GM23338 (cell line): Measurements from ENCODE around the gene RGS3. TPM values are rescaled to one million over a fixed set of nuclear protein-coding genes. Genes with fewer than 3 reads are reported as not detected.

Experiments used
- ATAC-seq: fragments of 200-7000 bp; cut with Tn5 transposase; 3 replicates; pipeline ENCODE4 v1.9.1; 2020
- DNase-seq: peaks from one replicate; pipeline ENCODE4 v3.0.0-alpha.2; 2015; ENCODE audit warnings: low spot score
- H2AFZ ChIP-seq: fragments of 200-600 bp; sonication (generic); 2 replicates; pipeline ENCODE4 v1.8.0; 2016; ENCODE audit warnings: antibody characterized with exemption, mild to moderate bottlenecking, moderate library complexity
- H3F3A ChIP-seq: fragments of 200-600 bp; sonication (generic); replicated peaks from 2 replicates; pipeline ENCODE4 v1.8.0; 2017; ENCODE audit warnings: antibody characterized with exemption, mixed run types, low read depth
- H3K27ac ChIP-seq: fragments of 200-600 bp; sonication (generic); 2 replicates; pipeline ENCODE4 v1.6.1; 2016; ENCODE audit warnings: low read depth
- H3K27me3 ChIP-seq: fragments of 200-600 bp; sonication (generic); 2 replicates; pipeline ENCODE4 v1.8.0; 2016; ENCODE audit warnings: mild to moderate bottlenecking, mixed run types, moderate library complexity; ENCODE audit not compliant: insufficient read depth
- H3K36me3 ChIP-seq: fragments of 200-600 bp; sonication (generic); 2 replicates; pipeline ENCODE4 v1.8.0; 2016; ENCODE audit warnings: mild to moderate bottlenecking; ENCODE audit not compliant: insufficient read depth
- H3K4me1 ChIP-seq: fragments of 200-600 bp; sonication (generic); 2 replicates; pipeline ENCODE4 v1.8.0; 2016; ENCODE audit warnings: mild to moderate bottlenecking, moderate library complexity; ENCODE audit not compliant: insufficient read depth
- H3K4me2 ChIP-seq: fragments of 200-600 bp; sonication (generic); 2 replicates; pipeline ENCODE4 v1.7.1; 2017; ENCODE audit warnings: mixed run types
- H3K4me3 ChIP-seq: fragments of 200-600 bp; sonication (generic); 2 replicates; pipeline ENCODE4 v1.6.1; 2016; ENCODE audit warnings: mixed run types
- H3K79me2 ChIP-seq: fragments of 200-600 bp; sonication (generic); replicated peaks from 2 replicates; pipeline ENCODE4 v1.8.0; 2017; ENCODE audit warnings: mild to moderate bottlenecking; ENCODE audit not compliant: insufficient read depth
- H3K9me2 ChIP-seq: fragments of 200-600 bp; sonication (generic); 2 replicates; pipeline ENCODE4 v1.8.0; 2017; ENCODE audit not compliant: insufficient read depth
- H4K20me1 ChIP-seq: fragments of 200-600 bp; sonication (generic); replicated peaks from 2 replicates; pipeline ENCODE4 v1.8.0; 2017; ENCODE audit warnings: mild to moderate bottlenecking; ENCODE audit not compliant: insufficient read depth
- H3K27ac Mint-ChIP-seq: 2 replicates; pipeline ENCODE4 v1.8.0; 2020; ENCODE audit warnings: inconsistent platforms, mild to moderate bottlenecking, moderate library complexity, mixed read lengths
- H3K27me3 Mint-ChIP-seq: 3 replicates; pipeline ENCODE4 v1.8.0; 2022; ENCODE audit warnings: low read depth, mild to moderate bottlenecking, moderate library complexity, mixed read lengths, inconsistent platforms; ENCODE audit not compliant: insufficient read depth, poor library complexity
- H3K36me3 Mint-ChIP-seq: 3 replicates; pipeline ENCODE4 v1.8.0; 2021; ENCODE audit warnings: low read depth, mild to moderate bottlenecking, inconsistent platforms, moderate library complexity, mixed read lengths
- H3K4me1 Mint-ChIP-seq: 3 replicates; pipeline ENCODE4 v1.8.0; 2020; ENCODE audit warnings: mild to moderate bottlenecking, inconsistent platforms, mixed read lengths
- H3K4me3 Mint-ChIP-seq: 3 replicates; pipeline ENCODE4 v1.8.0; 2021; ENCODE audit warnings: moderate library complexity, mild to moderate bottlenecking, inconsistent platforms, mixed read lengths
- H3K9me3 Mint-ChIP-seq: 3 replicates; pipeline ENCODE4 v1.8.0; 2020; ENCODE audit warnings: moderate library complexity, mild to moderate bottlenecking, inconsistent platforms, mixed read lengths
- CREB1 ChIP-seq: fragments of 250-450 bp; sonication (Bioruptor Pico); IDR thresholded peaks from 2 replicates; pipeline ENCODE4 v1.5.0; 2020; ENCODE audit warnings: low read depth, mild to moderate bottlenecking, moderate library complexity
- EZH2 ChIP-seq: fragments of 200-600 bp; sonication (generic); IDR thresholded peaks from one replicate; pipeline ENCODE4 v1.8.0; 2017; ENCODE audit warnings: antibody characterized with exemption, mild to moderate bottlenecking, low read depth; ENCODE audit not compliant: unreplicated experiment
- JUNB ChIP-seq: IDR thresholded peaks from one replicate; pipeline ENCODE4 v1.6.1; 2016; ENCODE audit warnings: antibody characterized with exemption; ENCODE audit not compliant: unreplicated experiment
- NANOG ChIP-seq: IDR thresholded peaks from 2 replicates; pipeline ENCODE4 v1.6.1; 2016; ENCODE audit warnings: antibody characterized with exemption, borderline replicate concordance
- POLR2AphosphoS5 ChIP-seq: IDR thresholded peaks from 2 replicates; pipeline ENCODE4 v1.6.1; 2016; ENCODE audit warnings: antibody characterized with exemption, low read depth
- REST ChIP-seq: IDR thresholded peaks from one replicate; pipeline ENCODE4 v1.6.1; 2018; ENCODE audit warnings: antibody characterized with exemption; ENCODE audit not compliant: unreplicated experiment
- STAT1 ChIP-seq: IDR thresholded peaks from one replicate; pipeline ENCODE4 v1.6.1; 2016; ENCODE audit warnings: antibody characterized with exemption; ENCODE audit not compliant: unreplicated experiment
- ZNF114 ChIP-seq: fragments of 250-450 bp; sonication (Bioruptor Pico); IDR thresholded peaks from 2 replicates; pipeline ENCODE4 v1.5.0; 2020; ENCODE audit warnings: mild to moderate bottlenecking, moderate library complexity
- ZNF331 ChIP-seq: fragments of 250-450 bp; sonication (Bioruptor Pico); IDR thresholded peaks from 2 replicates; pipeline ENCODE4 v1.5.0; 2020; ENCODE audit warnings: low read depth, mild to moderate bottlenecking, moderate library complexity
- polyA plus RNA-seq: library from polyadenylated mRNA; unstranded; fragments of >200 nt; fragmentation: Nextera tagmentation; extraction: Ambion mirVana; gene quantifications from 2 replicates; pipeline ENCODE4 v1.2.1, GENCODE V29; 2016
- total RNA-seq: library from RNA; depleted of rRNA; stranded (reverse); fragments of >200 nt; shearing (Covaris generic); gene quantifications from 2 replicates; pipeline ENCODE4 v1.2.3, GENCODE V29; 2014
- TF ChIP-seq, protein P1 (sequence below), 2 experiments: fragments of 200-600 bp in 1 of 2; sonication (generic) in 1 of 2; conservative IDR thresholded peaks; 2 replicates each; pipeline versions ENCODE4 v1.5.1 to v1.6.1; 2016 to 2017; ENCODE audit warnings: antibody characterized with exemption in 2 of 2, low read depth in 2 of 2, mild to moderate bottlenecking in 2 of 2, moderate library complexity in 1 of 2
- TF ChIP-seq, protein P2 (sequence below): IDR thresholded peaks from 2 replicates; pipeline ENCODE4 v1.6.1; 2016; ENCODE audit warnings: antibody characterized with exemption

The RGS3 gene
- total and polyA plus RNA-seq, 2 experiments from 2014 or later = 14.2 to 24.3 TPM

DNA sequence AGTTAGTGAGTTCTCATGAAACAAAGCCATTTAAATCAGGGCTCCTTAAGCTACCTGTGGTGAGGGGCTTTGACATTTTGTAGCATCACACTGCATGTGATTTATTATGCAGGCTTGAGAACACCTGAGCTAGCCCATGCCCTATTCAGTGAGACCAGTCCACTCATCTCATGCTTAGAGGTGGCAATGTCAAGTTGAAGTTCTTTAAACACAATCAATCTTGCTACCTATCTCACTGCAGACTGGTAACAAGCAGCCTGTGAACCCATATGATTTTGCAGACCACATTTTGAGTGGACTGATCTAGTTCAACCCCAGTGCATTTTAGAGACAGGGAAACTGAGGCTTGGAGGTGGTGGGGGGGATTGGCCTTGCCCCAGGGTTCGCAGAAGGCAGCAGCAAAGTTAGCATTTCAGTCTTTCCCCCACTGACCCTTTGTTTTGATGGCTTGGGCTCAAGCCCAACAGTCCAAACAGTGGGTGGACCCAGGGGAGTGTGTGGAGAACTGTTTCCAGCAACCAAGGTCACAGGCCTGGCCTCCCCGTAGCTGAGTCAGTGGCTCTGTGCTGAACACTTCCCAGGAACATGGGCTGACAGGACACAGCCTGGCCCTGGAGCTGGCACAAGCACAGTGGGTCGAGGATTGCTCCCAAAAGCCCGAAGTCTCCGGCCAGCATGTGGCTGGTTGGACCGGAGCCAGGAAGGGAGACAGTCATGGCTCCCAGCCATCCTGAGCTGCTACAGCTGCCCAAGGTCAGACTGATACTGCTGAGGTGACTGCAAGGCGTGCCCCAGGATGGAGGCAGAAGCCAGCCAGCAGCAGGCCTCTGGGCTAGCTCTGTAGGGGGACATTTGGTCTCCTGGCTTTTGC is 95.3 kb downstream of the RGS3 start (continued):
- no peak for TF ChIP-seq REST
- no peak for TF ChIP-seq CREB1 (CRISPR knock-in tag)
- no peak for TF ChIP-seq JUNB
- TF ChIP-seq EZH2 = no peak
- no peak for TF ChIP-seq NANOG
- TF ChIP-seq, protein P1, sequence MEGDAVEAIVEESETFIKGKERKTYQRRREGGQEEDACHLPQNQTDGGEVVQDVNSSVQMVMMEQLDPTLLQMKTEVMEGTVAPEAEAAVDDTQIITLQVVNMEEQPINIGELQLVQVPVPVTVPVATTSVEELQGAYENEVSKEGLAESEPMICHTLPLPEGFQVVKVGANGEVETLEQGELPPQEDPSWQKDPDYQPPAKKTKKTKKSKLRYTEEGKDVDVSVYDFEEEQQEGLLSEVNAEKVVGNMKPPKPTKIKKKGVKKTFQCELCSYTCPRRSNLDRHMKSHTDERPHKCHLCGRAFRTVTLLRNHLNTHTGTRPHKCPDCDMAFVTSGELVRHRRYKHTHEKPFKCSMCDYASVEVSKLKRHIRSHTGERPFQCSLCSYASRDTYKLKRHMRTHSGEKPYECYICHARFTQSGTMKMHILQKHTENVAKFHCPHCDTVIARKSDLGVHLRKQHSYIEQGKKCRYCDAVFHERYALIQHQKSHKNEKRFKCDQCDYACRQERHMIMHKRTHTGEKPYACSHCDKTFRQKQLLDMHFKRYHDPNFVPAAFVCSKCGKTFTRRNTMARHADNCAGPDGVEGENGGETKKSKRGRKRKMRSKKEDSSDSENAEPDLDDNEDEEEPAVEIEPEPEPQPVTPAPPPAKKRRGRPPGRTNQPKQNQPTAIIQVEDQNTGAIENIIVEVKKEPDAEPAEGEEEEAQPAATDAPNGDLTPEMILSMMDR (conservative IDR thresholded peaks at IDR 0.05; ENCODE audit: low read depth in 2 of 2) = no peak
- TF ChIP-seq, protein P2, sequence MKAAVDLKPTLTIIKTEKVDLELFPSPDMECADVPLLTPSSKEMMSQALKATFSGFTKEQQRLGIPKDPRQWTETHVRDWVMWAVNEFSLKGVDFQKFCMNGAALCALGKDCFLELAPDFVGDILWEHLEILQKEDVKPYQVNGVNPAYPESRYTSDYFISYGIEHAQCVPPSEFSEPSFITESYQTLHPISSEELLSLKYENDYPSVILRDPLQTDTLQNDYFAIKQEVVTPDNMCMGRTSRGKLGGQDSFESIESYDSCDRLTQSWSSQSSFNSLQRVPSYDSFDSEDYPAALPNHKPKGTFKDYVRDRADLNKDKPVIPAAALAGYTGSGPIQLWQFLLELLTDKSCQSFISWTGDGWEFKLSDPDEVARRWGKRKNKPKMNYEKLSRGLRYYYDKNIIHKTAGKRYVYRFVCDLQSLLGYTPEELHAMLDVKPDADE = no peak
- no peak for TF ChIP-seq POLR2AphosphoS5
- TF ChIP-seq ZNF331 (CRISPR knock-in tag) = no peak

DNA sequence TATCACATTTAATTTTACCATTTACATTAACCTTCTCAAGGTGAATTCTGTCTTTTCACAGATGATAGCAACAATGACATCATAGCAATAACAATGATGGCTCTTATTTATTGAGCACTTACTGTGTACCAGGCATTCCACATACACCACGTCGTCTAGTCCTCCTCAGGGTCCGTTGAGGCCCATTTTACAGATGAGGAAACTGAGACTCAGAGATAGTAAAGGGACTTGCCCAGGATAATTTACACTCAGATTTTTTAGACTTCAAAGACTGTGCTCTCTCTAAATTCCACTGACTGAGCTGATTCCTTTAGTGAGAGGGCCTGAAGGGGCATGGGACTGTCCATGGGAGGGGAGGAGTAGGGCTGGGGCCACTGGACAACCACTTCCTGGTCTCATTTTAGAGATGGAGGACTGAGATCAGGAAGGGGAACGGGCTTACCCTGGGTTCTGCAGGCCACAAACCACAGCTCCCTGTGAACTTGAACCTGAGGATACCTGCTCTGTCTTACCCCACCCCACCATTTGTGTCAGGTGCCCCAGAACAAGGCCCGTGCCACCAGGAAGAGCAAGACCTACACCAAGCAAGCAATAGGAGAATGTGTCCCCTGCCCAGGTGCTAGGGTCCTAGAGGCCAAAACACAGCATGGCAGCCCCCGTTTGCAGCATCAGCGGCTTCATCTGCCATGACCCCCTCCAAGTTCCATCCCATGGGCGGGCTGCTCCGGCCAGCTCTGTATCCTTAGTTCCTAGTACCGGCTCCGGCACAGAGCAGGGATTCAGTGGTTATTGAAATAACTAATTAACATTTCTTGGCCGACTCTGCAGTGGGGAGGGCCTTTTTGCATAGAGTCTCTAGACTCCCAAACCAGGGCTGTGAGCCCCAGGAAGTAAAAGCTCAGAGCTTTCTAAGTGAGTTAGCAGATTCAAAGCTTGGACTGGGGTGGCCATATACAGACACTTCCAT is 96.6 kb downstream of the RGS3 start:
- H3K4me1 ChIP-seq = no peaks in the 10 kb centered on the region; the same call in 1 of the 2 replicates
- no peak for ATAC-seq
- H3K27me3 ChIP-seq = no peaks in the 10 kb centered on the region
- H3K79me2 ChIP-seq = no peaks in the 10 kb centered on the region
- H3K36me3 ChIP-seq = no peaks in the 10 kb centered on the region
- H4K20me1 ChIP-seq = no peaks in the 10 kb centered on the region
- Mint-ChIP-seq H3K36me3 (no peaks in the 10 kb centered on the region), H3K27me3 (peaks cover 6% of the 10 kb centered on the region), H3K9me3 (no peaks in the 10 kb centered on the region), H3K4me1 (peaks cover 13% of the 10 kb centered on the region), H3K4me3 (no peak overlapping the region), H3K27ac (no peak overlapping the region)
- no peak overlapping the region for H3K27ac ChIP-seq
- H3K9me2 ChIP-seq = no peaks in the 10 kb centered on the region
- H3K4me2 ChIP-seq = no peak overlapping the region
- H3K4me3 ChIP-seq = no peak overlapping the region
- no peak for DNase-seq
- H3F3A ChIP-seq = no peaks in the 10 kb centered on the region
- no peak overlapping the region for H2AFZ ChIP-seq
- TF ChIP-seq JUNB (no peak), CREB1 (CRISPR knock-in tag) (no peak), POLR2AphosphoS5 (no peak), STAT1 (no peak), REST (no peak), ZNF331 (CRISPR knock-in tag) (no peak), ZNF114 (CRISPR knock-in tag) (no peak)
- TF ChIP-seq, protein P1 (conservative IDR thresholded peaks at IDR 0.05; ENCODE audit: low read depth in 2 of 2) = no peak
